ENCODE measurements around the gene PROS1.

DNA sequence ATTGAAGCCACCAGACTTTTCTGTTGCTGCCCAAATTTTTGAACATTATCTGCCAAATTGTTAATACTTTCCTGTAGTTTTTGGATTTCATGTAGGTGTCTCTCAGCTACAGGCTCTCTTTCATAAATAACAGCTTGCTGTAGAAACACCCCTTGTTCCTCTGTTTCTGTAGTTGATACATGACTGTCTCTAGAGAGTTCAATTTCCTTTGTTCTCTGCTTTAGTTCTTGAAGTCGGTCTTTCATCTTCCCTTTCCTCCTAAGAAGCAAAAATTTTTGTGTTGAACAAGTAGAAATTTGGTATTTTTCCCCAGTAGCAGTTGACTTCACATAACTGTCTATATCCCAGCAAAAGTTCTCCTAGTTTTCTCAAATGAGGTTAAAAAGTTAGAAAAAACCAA is 41.3 kb upstream of the PROS1 start:
- TF ChIP-seq, protein P1, sequence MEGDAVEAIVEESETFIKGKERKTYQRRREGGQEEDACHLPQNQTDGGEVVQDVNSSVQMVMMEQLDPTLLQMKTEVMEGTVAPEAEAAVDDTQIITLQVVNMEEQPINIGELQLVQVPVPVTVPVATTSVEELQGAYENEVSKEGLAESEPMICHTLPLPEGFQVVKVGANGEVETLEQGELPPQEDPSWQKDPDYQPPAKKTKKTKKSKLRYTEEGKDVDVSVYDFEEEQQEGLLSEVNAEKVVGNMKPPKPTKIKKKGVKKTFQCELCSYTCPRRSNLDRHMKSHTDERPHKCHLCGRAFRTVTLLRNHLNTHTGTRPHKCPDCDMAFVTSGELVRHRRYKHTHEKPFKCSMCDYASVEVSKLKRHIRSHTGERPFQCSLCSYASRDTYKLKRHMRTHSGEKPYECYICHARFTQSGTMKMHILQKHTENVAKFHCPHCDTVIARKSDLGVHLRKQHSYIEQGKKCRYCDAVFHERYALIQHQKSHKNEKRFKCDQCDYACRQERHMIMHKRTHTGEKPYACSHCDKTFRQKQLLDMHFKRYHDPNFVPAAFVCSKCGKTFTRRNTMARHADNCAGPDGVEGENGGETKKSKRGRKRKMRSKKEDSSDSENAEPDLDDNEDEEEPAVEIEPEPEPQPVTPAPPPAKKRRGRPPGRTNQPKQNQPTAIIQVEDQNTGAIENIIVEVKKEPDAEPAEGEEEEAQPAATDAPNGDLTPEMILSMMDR (IDR thresholded peaks at IDR 0.05; ENCODE audit: low read length): no peak
- no peak for TF ChIP-seq EZH2 (IDR thresholded peaks at IDR 0.05; ENCODE audit: borderline replicate concordance, low read length)
